ENCODE data around the gene HSPBP1. TPM values are rescaled to one million over a fixed set of nuclear protein-coding genes. Genes with fewer than 3 reads are reported as not detected.
"Not testable (repeated sequence)": the region's sequence is repeated elsewhere in the genome, so short reads cannot be mapped to it uniquely, and the experiment has no call there.

HSPBP1 gene
- total RNA-seq, 1 donor from 2014 or later = 29.2 TPM

DNA sequence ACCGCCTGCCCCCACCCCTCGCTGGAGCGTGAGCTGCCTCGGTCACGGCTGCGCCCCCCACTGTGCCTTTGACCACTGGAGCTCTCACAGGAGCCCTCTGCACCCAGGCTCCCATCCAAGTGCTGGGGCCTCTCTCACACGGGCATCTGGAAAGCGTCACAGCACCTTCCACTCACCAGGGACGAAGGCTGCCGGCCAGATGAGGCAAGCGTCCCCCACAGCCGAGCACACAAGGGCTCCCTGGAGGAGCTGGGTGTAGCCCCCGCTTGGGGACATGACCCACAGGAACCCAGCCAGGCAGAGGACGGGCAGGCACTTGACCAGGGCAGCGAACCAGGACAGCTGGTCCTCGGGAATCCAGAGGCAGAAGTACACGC is 51.9 kb downstream of the HSPBP1 start:
- DNase-seq (peak; percentile 70), ATAC-seq (ENCODE audit: poor library complexity) (peak; percentile 80)
- intact Hi-C loops (cut with DNase I) = no loop called here

DNA sequence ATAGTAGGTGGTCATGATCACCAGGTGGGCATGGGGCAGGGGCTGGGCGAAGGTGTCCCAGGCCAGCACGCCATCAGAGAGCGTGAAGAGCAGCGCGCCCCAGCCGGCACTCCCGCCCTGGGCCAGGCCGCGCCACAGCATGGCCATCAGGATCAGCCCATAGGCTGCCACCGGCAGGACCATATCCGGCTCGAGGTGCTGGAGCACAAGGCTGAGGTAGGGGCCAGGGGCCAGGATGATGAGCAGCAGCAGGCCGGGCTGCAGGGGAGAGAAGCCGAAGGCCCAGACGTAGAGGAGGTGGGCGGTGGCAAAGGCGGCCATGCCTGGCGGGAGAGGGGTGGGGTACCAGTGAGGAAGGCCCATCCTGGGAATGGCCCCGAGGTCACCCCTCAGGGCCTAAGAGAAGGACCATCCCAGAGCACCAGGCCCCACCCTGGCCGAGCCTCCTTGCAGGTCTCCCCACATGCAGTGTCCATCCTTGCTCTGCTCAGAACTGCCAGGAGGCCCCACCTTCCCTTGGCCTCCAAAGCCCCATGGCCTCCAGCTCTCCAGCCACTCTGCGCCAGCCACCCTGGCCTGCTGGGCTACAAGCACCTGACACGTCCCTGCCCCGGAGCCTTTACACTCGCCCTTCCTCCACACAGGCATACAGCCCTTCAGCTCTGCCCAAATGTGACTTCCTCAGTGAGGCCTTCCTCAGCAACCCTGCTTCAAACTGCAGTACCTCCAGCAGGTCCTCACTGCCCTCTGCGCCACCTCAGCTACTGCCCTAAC is 52.5 kb downstream of the HSPBP1 start:
- DNase-seq (no peak), ATAC-seq (ENCODE audit: poor library complexity) (peak; percentile 24)
- intact Hi-C loops (cut with DNase I) = no loop called here

DNA sequence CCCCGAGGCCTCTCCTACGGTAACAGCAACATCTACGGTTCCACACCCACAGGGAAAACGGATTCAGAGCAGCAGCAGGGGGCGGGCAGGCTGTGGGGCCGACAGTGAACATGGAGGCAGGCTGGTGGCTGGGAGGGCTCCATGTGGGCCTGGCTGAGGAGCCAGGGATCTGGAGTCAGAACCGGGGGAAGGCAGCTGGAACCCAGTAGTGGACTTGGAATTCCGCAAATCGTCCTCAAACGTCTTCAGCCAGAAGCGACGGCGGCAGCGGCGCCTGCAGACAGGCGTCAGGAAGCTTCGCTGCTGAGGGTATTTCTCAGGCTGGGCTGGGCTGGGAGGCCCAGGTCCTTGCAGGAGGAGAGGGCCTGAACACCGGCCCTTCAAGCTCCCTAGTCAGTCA is 53.1 kb downstream of the HSPBP1 start:
- intact Hi-C loops (cut with DNase I) = no loop called here
- DNase-seq (no peak), ATAC-seq (ENCODE audit: poor library complexity) (no peak)

DNA sequence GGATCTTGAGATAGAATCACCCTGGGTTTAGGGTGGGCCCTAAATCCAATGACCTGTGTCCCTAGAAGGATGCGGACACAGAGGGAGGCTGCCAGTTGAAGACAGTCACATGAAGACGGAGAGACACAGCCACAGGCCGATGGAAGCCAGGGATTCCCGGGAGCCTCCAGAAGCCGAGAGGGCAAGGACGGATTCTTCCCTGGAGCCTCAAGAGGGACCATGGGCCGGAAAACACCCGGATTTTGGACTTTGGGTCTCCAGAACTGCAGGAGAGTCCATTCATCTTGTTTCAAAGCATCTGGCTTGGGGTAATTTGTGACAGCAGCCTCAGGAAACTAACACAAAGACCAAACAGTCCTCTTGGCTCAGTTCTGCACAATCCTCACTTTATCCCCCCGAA is 53.6 kb downstream of the HSPBP1 start:
- intact Hi-C loops (cut with DNase I) = no loop called here
- ATAC-seq (ENCODE audit: poor library complexity) (no peak), DNase-seq (no peak)

DNA sequence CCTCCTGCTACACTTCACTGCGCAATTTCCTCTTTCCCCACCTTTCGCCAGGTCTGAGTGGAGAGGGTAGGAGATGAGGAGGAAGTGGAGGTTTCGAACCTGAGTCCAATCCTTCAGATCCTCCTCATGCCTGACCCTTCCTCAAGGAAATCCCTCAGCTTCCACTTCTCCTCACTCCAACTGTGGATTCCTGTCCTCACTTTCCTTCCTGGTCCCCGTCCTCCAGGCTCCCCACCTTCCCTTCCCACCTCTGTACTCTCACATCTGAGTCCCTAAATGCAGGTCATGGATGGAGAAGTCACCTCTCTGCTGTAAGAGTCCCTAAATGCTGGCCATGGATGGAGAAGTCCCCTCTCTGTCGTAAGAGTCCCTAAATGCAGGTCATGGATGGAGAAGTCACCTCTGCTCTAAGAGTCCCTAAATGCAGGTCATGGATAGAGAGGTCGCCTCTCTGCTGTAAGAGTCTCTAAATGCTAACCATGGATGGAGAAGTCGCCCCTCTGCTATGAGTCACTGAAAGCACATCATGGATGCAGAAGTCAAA is 54.4 kb downstream of the HSPBP1 start:
- no peak for DNase-seq
- ATAC-seq (ENCODE audit: poor library complexity) = no peak
- intact Hi-C loops (cut with DNase I) = no loop called here

DNA sequence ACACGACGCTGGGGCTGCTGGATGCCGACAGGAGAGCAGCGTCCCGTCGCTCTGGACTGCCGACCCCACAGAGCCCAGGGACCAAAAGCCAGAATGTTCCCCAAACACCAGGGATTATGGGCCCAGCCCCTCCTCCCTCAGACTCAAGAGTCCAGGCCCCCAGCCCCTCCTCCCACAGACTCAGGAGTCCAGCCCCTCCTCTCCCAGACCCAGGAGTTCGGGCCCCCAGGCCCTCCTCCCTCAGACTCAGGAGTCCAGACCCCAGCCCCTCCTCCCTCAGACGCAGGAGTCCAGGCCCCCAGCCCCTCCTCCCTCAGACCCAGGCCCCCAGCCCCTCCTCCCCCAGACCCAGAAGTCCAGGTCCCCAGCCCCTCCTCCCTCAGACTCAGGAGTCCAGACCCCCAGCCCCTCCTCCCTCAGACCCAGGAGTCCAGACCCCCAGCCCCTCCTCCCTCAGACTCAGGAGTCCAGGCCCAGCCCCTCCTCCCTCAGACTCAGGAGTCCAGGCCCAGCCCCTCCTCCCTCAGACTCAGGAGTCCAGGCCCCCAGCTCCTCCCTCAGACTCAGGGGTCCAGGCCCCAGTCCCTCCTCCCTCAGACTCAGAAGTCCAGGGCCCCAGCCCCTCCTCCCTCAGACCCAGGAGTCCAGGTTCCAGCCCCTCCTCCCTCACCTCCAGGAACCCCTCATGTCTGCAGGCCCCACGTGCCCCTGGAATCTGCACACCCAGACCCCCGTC is 55.1 kb downstream of the HSPBP1 start:
- DNase-seq; intact Hi-C loops (cut with DNase I); ATAC-seq (ENCODE audit: poor library complexity): not testable (repeated sequence)

DNA sequence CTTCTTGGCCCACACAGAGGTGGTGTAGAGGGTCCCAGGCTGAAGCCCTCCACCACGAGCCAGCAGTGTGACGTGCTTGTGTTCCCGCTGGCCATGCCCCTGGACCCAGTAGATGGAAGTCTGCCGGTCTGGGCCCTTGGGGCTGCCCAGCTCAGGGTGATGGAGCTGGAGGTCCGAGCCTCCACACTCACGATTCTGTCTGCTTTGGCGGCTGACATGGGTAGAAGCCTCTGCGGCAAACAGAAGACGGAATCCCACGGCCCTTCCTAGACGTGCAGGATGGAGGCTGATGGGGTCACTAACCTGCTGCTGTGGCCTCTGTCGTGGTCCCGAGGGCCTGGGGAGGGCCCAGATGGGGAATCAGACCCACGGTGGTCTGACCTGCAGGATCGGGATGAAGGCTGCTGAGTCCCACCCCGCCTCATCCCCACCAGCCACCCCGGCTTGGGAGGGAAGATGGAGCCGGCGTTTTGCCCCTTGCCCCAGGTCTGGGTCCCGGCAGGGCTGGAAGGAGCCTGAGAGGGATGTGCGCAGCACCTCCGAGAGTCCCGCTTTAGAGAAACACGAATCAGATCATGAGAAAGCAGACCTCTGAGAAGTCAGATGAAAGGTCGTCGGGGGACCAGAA is 55.8 kb downstream of the HSPBP1 start:
- intact Hi-C loops (cut with DNase I) = no loop called here
- ATAC-seq (ENCODE audit: poor library complexity) = no peak
- DNase-seq = no peak

DNA sequence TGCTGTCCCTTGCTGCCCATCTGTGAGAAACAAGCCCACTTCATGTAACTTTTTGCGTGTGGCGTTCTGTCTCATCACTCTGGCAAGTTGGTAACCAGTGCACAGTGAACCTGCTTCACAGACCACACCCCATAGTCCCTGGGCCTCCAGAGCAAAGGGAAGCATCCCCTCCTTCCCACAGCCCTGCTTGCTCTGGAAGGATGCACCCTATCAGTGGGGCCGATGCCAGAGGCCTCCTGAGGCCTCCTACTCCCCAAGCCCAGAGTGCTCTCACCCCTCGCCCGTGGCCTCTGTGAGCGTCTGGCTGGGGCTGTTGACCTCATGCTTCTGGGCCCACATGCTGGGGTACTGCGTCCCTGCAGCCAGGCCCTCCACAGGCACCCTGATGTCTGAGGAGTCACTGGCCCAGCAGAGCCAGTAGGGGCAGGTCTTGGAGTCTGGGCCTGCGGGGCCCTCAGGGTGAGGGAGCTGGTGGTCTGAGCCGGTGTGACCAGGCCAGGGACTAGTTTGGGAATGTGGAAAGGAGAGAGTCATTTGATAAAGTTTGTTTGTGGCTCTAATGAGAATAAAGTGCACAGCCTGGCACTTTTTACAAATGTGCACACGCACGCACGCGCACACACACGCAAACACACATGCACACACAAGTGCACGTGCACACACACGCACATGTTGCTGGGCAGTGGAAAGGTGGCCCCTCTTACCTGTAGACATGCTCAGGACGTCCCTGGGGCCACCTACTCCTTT is 56.4 kb downstream of the HSPBP1 start:
- DNase-seq = no peak
- ATAC-seq (ENCODE audit: poor library complexity) = no peak
- intact Hi-C loops (cut with DNase I) = no loop called here

DNA sequence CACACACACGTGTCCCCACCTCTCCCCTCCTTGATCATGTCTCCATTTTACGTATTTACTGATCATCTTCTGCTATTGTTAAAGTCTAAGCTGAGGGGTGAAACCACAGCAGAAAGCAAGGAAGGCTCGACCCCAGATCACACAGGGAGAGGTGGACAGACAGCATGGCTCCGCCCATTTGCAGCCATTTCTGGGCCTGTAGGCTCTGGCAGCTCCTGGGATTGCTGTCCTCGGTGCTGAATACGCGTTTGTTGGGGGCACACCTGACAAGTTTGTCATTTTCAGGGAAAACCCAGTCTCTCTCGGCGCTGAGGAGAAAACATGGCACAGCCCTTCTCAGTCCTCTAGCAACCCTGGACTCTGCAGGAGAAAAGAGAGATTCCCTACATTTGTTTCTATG is 59.4 kb downstream of the HSPBP1 start:
- intact Hi-C loops (cut with DNase I) = no loop called here
- no peak for ATAC-seq (ENCODE audit: poor library complexity)
- DNase-seq = no peak

DNA sequence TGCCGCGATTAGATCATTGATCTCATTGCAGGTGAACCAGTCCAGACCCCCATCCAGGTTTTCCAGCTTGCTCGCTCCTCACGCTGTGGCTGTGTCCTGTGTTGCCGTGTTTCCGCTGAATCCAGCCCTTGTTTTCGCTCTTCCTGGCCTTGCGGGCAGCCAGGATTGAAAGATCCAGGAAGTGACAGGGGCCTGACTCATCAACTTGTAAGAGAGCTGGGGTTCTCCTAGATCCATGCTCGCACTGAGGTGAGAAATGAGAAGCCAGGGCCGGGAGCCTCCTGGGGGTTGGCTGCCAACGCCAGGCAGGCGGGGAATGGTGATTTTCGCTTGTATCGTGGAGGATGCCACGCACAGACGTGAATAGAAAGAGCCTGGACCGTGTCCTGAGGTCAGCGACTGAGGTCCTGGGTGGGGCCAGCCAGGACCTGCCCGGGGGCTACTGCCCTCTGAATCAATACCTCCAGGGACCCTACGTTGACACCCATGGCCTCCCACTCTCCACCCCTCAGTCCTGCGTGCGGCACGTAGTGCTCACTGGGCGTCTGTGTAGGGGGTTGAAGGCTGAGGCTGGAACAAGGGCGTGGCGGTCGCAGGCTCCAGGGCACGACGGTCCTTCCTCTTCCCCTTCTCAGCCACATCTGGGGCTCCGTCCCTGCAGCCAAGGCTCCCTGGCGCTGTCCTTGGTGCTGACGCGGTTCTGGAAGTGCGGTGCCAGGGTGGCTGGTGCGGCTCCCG is 63.3 kb downstream of the HSPBP1 start:
- ATAC-seq (ENCODE audit: poor library complexity) = peak; percentile 92
- intact Hi-C loops (cut with DNase I) = no loop called here
- peak; percentile 89 for DNase-seq

DNA sequence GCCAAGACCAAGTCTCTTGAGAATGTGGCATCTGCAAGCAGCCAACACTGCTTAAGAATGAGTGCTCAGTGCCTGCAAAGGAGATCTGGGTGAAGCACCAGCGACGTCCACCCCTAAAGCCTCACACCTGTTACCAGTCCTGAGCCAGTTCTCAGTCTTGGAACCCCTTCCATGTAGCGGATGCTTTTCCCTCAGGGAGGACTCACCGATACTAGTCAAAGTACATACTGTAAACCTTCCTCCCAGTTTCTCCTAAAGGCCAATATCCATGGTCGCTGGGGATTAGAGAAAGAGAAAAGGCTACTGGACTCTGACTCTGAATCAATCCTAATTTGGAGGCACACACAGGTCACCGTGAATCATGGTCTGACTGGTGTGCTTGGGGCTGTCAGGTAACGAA is 66.4 kb downstream of the HSPBP1 start:
- no peak for ATAC-seq (ENCODE audit: poor library complexity)
- intact Hi-C loops (cut with DNase I) = no loop called here
- no peak for DNase-seq

DNA sequence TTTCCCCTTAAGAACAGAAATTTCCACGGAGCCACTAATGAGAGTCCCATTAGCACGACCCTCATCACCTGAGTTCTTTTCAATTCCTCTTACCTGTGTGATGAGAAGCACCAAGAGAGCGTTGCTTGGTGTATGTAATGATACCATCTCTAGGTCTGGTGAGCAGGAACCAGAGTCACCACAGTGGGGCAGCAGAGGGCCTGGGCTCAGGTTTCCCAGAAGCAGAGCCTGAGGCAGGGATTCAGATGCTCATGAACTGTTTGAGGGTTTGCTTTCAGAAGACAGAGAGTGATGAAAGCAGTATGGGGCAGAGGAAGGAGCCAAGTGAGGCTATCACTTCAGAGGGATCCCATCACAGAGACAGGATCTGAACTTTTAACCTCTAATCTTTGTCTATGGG is 67.5 kb downstream of the HSPBP1 start:
- ATAC-seq (ENCODE audit: poor library complexity) (no peak), DNase-seq (no peak)
- intact Hi-C loops (cut with DNase I) = no loop called here

Small RNA genes lying within 50 kb of the gene (microRNA-seq; reads per million reads assigned to microRNA genes)
- gene MIR6802 (0.97 reads per million), gene MIR6803 (2.3 reads per million), gene MIR6804 (not detected)

Other genes starting within 250 kb of the HSPBP1 start
- gene GP6, start 241.8 kb downstream of the HSPBP1 start, total RNA-seq = 0.48 TPM
- gene RDH13, start 217.0 kb downstream of the HSPBP1 start, total RNA-seq = 45.6 TPM
- 0.83 TPM for gene EPS8L1, start 204.2 kb downstream of the HSPBP1 start, total RNA-seq
- 126 TPM for gene PPP1R12C, start 162.5 kb downstream of the HSPBP1 start, total RNA-seq
- 54.1 TPM for gene TNNT1, start 130.9 kb downstream of the HSPBP1 start, total RNA-seq
- 4,564 TPM for gene TNNI3, start 122.4 kb downstream of the HSPBP1 start, total RNA-seq
- gene DNAAF3, start 113.5 kb downstream of the HSPBP1 start, total RNA-seq = 0.59 TPM
- not detected for gene SYT5, start 99.8 kb downstream of the HSPBP1 start, total RNA-seq
- 0.54 TPM for gene PTPRH, start 70.6 kb downstream of the HSPBP1 start, total RNA-seq
- gene TMEM86B, start 51.3 kb downstream of the HSPBP1 start, total RNA-seq = 2.3 TPM
- gene PPP6R1, start 21.1 kb downstream of the HSPBP1 start, total RNA-seq = 37.1 TPM
- 1.6 TPM for gene BRSK1, start 3.9 kb upstream of the HSPBP1 start, total RNA-seq
- gene TMEM150B, start 45.2 kb upstream of the HSPBP1 start, total RNA-seq = 1.7 TPM
- gene KMT5C, start 59.8 kb upstream of the HSPBP1 start, total RNA-seq = 6.6 TPM
- gene COX6B2, start 74.6 kb upstream of the HSPBP1 start, total RNA-seq = not detected
- not detected for gene GARIN5B, start 83.2 kb upstream of the HSPBP1 start, total RNA-seq
- not detected for gene IL11, start 90.4 kb upstream of the HSPBP1 start, total RNA-seq
- not detected for gene TMEM190, start 96.7 kb upstream of the HSPBP1 start, total RNA-seq
- gene TMEM238, start 104.2 kb upstream of the HSPBP1 start, total RNA-seq = 1.0 TPM
- 569 TPM for gene RPL28, start 105.8 kb upstream of the HSPBP1 start, total RNA-seq
- 22.6 TPM for gene UBE2S, start 127.7 kb upstream of the HSPBP1 start, total RNA-seq
- not detected for gene SHISA7, start 163.2 kb upstream of the HSPBP1 start, total RNA-seq
- gene ISOC2, start 181.5 kb upstream of the HSPBP1 start, total RNA-seq = 48.9 TPM
- gene C19orf85, start 184.6 kb upstream of the HSPBP1 start, total RNA-seq = not detected
- 4.7 TPM for gene ZNF628, start 196.5 kb upstream of the HSPBP1 start, total RNA-seq
- 2.9 TPM for gene NAT14, start 205.1 kb upstream of the HSPBP1 start, total RNA-seq
- 2.6 TPM for gene SSC5D, start 208.3 kb upstream of the HSPBP1 start, total RNA-seq

Measured in Right ventricle myocardium superior (tissue), 1 donor.